Endothelial cell of umbilical vein (primary cell): ENCODE results near the gene C11orf21.

Source experiments
- EZH2 ChIP-seq: IDR thresholded peaks from 2 replicates; pipeline ENCODE4 v1.6.1; 2012; ENCODE audit warnings: borderline replicate concordance, low read depth, mild to moderate bottlenecking, moderate library complexity, low read length, inconsistent platforms; ENCODE audit not compliant: severe bottlenecking
- FOS ChIP-seq: IDR thresholded peaks from 2 replicates; pipeline ENCODE4 v1.6.1; 2011; ENCODE audit warnings: mild to moderate bottlenecking, low read length, moderate library complexity, borderline replicate concordance; ENCODE audit not compliant: insufficient read depth
- GATA2 ChIP-seq: IDR thresholded peaks from 2 replicates; pipeline ENCODE4 v1.7.0; 2011; ENCODE audit warnings: low read depth, mild to moderate bottlenecking, moderate library complexity, mixed read lengths, low read length; ENCODE audit not compliant: insufficient read length, insufficient read depth
- JUN ChIP-seq: IDR thresholded peaks from 2 replicates; pipeline ENCODE4 v1.6.1; 2011; ENCODE audit warnings: borderline replicate concordance, low read depth; ENCODE audit not compliant: insufficient read length, insufficient read depth
- MYC ChIP-seq: IDR thresholded peaks from one replicate; pipeline ENCODE4 v1.6.1; 2011; ENCODE audit warnings: mild to moderate bottlenecking, low read depth, low read length
- POLR2A ChIP-seq: IDR thresholded peaks from 2 replicates; pipeline ENCODE4 v1.6.1; 2012; ENCODE audit warnings: low read depth, mild to moderate bottlenecking, control low read depth, low read length
- POLR2AphosphoS5 ChIP-seq: IDR thresholded peaks from 2 replicates; pipeline ENCODE4 v1.6.1; 2012; ENCODE audit warnings: low read depth, mild to moderate bottlenecking, control low read depth, low read length, moderate library complexity; ENCODE audit not compliant: insufficient read depth
- TF ChIP-seq, protein P1 (sequence below), 2 donors: IDR thresholded peaks; 1 replicate in 1 of 2; 2 replicates in 1 of 2; pipeline ENCODE4 v1.5.1; 2011; ENCODE audit warnings: low read length in 2 of 2, mild to moderate bottlenecking in 2 of 2, moderate library complexity in 2 of 2, control low read depth in 1 of 2, inconsistent platforms in 1 of 2, low read depth in 1 of 2; ENCODE audit not compliant: insufficient read depth in 1 of 2; ENCODE audit errors: extremely low read depth in 1 of 2
- TF ChIP-seq, protein P2 (sequence below): IDR thresholded peaks from 2 replicates; pipeline ENCODE4 v1.6.1; 2011; ENCODE audit not compliant: insufficient read depth, insufficient read length

DNA sequence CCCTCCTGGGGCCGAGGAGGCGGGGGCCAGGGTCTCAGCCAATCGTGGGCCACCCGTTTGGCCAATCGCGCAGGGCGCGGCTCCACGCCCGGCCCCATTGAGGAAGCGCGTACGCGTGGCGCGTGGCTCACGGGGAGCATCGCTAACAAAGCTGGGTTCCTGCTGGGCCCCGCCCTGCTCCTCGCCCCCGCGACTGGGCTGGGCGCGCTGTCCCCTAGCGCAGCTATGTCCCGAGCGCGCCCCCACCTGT lies 30.7 kb downstream of the C11orf21 start:
- no peak for TF ChIP-seq MYC
- TF ChIP-seq, protein P1, sequence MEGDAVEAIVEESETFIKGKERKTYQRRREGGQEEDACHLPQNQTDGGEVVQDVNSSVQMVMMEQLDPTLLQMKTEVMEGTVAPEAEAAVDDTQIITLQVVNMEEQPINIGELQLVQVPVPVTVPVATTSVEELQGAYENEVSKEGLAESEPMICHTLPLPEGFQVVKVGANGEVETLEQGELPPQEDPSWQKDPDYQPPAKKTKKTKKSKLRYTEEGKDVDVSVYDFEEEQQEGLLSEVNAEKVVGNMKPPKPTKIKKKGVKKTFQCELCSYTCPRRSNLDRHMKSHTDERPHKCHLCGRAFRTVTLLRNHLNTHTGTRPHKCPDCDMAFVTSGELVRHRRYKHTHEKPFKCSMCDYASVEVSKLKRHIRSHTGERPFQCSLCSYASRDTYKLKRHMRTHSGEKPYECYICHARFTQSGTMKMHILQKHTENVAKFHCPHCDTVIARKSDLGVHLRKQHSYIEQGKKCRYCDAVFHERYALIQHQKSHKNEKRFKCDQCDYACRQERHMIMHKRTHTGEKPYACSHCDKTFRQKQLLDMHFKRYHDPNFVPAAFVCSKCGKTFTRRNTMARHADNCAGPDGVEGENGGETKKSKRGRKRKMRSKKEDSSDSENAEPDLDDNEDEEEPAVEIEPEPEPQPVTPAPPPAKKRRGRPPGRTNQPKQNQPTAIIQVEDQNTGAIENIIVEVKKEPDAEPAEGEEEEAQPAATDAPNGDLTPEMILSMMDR (IDR thresholded peaks at IDR 0.05; ENCODE audit: extremely low read depth in 1 of 2, insufficient read depth in 1 of 2, low read depth in 1 of 2, low read length in 2 of 2): no peak
- TF ChIP-seq POLR2A: no peak
- TF ChIP-seq, protein P2, sequence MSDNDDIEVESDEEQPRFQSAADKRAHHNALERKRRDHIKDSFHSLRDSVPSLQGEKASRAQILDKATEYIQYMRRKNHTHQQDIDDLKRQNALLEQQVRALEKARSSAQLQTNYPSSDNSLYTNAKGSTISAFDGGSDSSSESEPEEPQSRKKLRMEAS: no peak
- TF ChIP-seq EZH2: no peak
- TF ChIP-seq POLR2AphosphoS5: no peak
- no peak for TF ChIP-seq GATA2
- TF ChIP-seq JUN: no peak
- TF ChIP-seq FOS: no peak
